Stimulated activated CD8-positive, alpha-beta memory T cell treated with anti-CD3 and anti-CD28 coated beads, Interleukin-15, amount 100 ng/mL, for 48 hours (primary cell): ENCODE results near the gene TIMM8A.

ENCODE experiments used
- DNase-seq, 2 donors: peaks; one replicate each; pipeline ENCODE4 v3.0.0-alpha.2; 2020; ENCODE audit warnings: low read depth in 2 of 2

Gene TIMM8A

DNA sequence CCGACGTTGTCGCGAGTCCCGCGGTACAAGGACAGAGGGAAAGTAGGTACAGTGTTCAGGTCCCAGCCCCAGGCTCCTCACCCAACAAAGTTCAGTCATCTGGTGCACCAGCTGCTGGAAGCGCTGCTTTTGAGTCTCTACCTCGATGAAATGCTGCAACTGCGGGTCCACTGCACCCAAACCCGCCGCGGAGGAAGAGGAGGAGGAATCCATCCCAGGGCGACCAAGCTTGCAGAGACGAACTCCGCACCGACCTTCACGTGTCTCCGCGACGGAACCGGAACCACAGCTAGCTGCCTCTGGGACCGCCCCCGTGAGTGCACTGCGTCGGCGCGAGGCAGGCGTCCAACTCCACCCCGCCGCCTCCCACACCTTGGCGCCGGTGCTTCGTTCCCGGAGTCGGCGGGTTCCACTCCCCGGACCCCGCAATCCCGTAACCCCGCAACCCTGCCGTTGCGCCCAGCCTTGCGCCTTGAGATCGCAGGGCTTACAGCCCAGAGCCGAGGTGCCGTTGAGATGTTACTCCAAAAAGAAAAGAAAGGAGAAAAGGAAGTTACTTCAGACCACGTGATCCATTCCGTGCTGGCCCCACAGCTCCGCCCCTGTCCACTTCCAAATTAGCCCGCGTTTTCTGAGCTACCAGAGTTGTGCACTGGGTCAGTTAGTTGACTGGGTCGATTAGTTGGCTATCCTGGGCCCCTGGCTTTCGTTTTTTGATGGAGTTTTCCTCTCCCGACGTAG is at the start of gene TIMM8A:
Gene TIMM8A (minus strand): TSS at position 291 of the 741 bp plus-strand sequence. CDS start 78 bp downstream, at position 213.
- DNase-seq: peak; percentile 66 to 69

GRCh38 chrX:101397779-101398178 is 49.2 kb upstream of the TIMM8A start:
- DNase-seq: no peak

DNA sequence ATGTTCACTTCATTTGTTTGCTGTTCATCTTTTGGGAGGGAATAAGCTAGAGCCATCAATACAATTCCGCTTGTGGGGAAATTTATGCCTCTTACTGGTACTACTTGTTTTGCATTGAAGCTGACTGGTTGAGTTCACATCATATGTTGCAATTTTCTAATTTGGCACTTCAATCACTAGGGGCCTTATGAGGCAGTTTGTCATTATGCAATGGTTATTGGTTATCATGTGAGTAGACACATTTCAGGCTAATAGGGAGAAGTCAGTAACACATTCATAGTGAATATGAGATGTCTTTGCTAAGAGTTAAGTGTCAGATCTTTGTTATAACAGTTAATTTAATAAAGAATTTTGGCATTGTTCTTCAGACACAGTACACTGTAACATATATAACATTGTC is 47.2 kb upstream of the TIMM8A start:
- DNase-seq: no peak

- no peak for DNase-seq
Measured at GRCh38 chrX:101394372-101394771, 45.8 kb upstream of the TIMM8A start.

DNA sequence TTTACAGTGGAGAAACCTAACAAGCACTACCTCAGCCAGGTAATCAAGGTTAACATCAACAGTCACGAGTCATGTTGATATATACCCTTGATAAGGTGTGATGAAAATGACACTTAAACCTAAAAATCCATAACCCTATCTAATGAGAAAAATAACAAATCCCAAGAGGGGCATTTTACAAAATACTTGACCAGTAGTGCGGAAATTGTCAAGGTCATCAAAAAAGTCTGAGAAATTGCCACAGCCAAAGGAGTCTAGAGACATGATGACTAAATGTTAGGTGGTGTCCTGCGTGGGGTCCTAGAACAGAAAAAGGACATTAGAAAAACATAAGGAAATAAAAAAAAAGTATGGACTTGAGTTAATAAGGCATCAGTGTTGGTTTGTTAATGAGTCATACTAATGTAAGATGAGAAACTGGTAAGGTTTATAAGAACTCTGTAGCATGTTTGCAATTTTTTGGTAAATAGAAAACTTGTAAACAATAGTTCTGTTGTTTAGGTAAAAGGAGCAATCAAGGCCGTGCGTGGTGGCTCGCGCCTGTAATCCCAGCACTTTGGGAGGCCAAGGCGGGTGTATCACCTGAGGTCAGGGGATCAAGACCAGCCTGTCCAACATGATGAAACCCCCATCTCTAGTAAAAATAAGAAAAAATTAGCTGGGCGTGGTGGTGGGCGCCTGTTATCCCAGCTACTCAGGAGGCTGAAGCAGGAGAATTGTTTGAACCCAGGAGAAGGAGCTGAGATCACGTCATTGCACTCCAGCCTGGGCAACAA is 45.2 kb upstream of the TIMM8A start:
- DNase-seq: no peak

DNA sequence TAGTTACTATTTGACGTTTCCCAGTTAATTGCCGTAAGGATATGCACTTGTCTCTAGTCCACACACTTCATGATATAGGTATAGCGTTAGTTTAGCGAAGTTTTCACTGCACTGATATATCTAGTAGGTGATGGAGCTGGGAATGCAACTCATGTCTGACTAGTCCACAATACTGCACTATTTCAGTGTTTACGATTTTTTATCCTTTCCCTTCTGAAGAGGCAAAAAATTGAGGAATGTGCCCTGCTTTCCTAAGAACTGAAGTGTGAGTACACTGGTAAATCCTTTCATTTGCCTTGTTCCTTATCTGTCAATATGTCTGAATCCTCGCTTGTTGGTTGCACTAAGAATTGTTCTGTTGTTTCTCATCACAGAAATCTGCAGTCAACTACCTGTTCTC is 43.3 kb upstream of the TIMM8A start:
- no peak for DNase-seq

DNA sequence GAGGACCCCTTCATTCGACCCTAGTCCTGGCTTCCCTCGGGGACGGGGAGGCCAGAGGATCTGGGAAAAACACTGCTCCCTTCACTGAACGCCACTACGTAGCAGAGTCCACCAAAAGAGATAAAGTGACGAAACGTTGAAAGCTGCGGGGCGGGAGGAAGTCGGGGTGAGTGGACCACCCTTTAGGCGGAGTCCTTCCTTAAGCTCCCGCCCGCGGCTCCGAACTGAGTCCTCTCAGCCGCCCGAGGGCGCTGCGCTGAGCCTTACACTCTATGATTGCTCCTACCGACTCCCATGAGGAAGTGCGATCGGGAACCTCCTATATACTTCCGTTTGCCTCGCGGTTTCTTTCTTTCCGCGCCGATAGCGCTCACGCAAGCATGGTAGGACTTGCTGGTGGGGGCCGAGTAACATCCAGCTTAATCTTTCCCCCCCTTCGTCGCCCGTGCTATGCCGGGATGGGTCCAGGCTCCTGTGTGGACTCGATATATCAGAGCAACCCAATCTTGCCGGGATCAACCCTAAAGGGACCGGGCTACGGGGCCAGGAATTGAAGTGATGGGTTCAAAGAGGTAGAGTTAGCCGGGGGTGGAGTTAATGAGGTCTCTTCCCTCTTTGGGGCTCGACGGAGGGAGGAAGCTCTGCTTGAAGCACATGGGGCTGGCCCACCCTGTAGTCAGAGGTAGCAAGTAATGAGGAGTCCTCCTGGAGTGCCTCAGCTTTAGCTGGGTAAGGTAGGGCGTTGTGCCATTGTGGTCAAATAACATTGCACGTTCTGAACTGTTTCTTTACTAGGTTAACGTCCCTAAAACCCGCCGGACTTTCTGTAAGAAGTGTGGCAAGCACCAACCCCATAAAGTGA is 42.4 kb upstream of the TIMM8A start, which contains the start of gene RPL36A:
Gene RPL36A (plus strand): TSS at position 348 of the 862 bp plus-strand sequence. CDS start 33 bp downstream, at position 381.
- DNase-seq: peak; percentile 76 to 79

DNA sequence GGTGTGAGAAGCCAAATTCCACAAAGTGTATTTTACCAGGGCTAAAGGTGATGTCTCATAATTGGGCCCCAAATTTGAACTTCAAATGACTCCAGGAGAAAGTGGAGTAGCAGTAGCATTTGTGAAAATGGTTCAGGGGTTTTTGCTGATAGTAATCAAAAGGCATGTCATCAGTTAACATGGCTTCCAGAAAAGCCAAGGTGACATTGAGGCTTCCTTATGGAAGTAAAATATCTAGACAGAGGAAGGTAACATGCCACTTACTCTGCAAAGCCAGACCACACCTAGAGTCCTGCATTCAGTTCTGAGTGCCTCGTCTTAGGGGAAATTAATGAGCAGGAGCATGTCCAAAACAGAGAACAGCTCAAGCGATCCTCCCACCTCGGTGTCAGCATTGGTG is 40.1 kb upstream of the TIMM8A start:
- DNase-seq: no peak

DNA sequence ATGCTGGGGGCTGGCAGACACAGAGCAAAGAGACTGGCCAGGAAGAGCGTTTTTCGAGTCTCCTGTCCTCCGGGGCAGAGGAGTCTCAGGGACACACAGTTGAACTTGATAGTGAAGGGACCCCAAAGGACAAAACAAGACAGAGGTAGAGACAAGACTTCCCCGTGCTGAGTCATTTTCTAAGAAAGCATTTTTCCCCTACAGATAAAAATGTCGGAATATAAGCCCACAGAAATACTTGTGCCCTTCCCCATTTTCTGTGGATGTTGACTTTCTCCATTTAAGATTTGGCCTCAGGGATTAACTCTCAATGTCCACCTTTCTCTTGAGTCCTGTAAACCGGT is 38.0 kb upstream of the TIMM8A start:
- DNase-seq: no peak

GRCh38 chrX:101385795-101386541 is 37.4 kb upstream of the TIMM8A start, which contains the start of gene BTK:
Gene BTK (minus strand): TSS chrX:101386191. CDS start chrX:101375284, 10,907 bp downstream.
- no peak for DNase-seq

GRCh38 chrX:101385026-101385684 is 36.6 kb upstream of the TIMM8A start:
- no peak for DNase-seq

DNA sequence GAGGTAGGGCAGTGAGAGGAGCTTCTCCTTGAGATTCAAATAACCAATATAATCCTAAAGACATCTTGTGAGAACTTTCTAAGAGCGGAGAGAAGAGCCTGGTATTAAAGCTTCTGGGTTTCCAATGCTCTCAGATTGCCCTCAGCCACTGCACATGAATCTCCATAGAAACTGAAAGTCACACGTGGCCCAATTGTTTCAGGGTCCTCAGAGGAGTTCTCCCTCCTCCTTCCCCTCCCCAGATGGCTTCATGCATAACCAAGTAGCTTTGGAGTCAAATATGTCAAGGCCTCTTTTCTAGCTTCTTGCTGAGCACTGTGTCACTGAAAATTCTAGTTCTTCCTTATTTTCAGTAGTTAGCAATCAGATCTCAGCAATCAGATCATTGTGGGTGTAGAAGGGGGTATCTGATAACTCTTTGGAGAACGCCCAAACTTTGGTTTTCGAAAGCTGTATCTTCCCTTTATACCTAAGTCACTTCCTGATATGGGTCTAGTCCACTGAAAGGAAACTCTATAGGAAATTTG is 35.2 kb upstream of the TIMM8A start:
- DNase-seq: no peak

- DNase-seq: no peak
Measured at GRCh38 chrX:101377547-101377946, 29.0 kb upstream of the TIMM8A start.

DNA sequence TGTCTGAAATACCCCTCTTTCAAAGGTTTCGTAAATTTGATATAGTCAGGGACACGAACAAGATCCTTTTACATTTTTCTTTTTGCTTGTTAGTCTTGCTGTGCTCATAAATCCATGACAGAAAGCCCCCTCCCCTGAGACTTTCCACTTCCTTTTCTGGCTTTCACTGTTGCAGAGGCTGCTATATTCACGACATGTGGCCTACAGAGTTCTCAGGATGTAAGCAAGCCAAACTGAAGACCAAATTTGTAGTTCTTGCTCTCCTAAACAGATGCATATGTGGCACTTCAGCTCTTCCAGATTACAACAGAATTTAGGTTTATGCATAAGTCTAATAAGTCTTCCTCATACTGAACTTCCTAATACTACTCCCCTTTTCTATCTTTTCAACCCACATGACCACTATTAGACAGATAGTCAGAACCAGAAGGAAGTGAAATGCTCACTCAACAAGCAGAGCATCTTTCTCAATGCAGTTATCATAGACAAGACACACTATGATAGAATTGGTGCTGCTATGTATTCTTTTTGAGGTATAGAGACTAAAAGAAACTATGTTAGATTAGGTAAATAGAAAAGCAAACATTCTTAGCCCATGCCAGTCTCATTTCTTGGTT is 22.5 kb upstream of the TIMM8A start:
- DNase-seq: no peak

- no peak for DNase-seq
Measured at GRCh38 chrX:101369687-101370086, 21.1 kb upstream of the TIMM8A start.

DNA sequence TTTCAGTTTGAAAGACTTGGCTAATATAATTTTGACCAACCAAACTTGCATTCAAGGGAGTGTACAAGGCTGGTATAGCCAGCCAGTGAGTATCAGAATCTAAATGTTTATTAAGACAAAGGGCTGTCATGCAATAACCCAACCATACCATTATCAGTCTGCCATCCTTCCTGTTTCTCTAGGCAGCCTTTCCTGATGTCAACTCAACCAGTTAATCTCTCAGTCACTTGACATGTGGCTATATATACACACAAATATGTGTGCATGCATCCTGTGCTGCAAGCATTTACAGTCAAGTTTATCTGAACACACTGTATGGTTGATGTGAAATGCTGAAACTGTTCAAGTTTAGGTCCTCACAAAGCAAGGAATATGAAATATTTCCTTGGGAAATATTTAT is 20.3 kb upstream of the TIMM8A start:
- no peak for DNase-seq

GRCh38 chrX:101365301-101365795 is 16.8 kb upstream of the TIMM8A start:
- no peak for DNase-seq

GRCh38 chrX:101362757-101363156 is 14.2 kb upstream of the TIMM8A start:
- no peak for DNase-seq

- no peak for DNase-seq
Measured at GRCh38 chrX:101362116-101362515, 13.6 kb upstream of the TIMM8A start.

GRCh38 chrX:101360390-101360789 is 11.8 kb upstream of the TIMM8A start:
- no peak for DNase-seq
